Effector CD8-positive, alpha-beta T cell (primary cell): ENCODE measurements around the gene RAVER1.

Source experiments
- DNase-seq: peaks from one replicate; lab custom pipeline; 2025; lab: John Stamatoyannopoulos, UW

RAVER1 gene

GRCh38 chr19:10318807-10319682 lies 14.3 kb downstream of the RAVER1 start:
- DNase-seq = no peak

- DNase-seq = no peak
These were observed 15.4 kb downstream of the RAVER1 start for GRCh38 chr19:10317857-10318462.

GRCh38 chr19:10317045-10317856 lies 16.1 kb downstream of the RAVER1 start:
- DNase-seq = no peak

- DNase-seq = no peak
These were observed 16.9 kb downstream of the RAVER1 start for GRCh38 chr19:10316229-10317044.

GRCh38 chr19:10315335-10316214 lies 17.8 kb downstream of the RAVER1 start, which contains the start of gene FDX2:
TSS of gene FDX2 (minus strand) at chr19:10316015. CDS start at chr19:10315996, 19 bp downstream.
- peak; percentile 92 for DNase-seq

GRCh38 chr19:10309423-10309822 lies 23.9 kb downstream of the RAVER1 start, which contains the start of gene ZGLP1:
TSS of gene ZGLP1 (minus strand) at chr19:10309815.
- no peak for DNase-seq

- DNase-seq = no peak
These were observed 27.0 kb downstream of the RAVER1 start for GRCh38 chr19:10306327-10306726.

GRCh38 chr19:10305139-10305806 lies 28.1 kb downstream of the RAVER1 start:
- DNase-seq = no peak

GRCh38 chr19:10299545-10300458 lies 33.5 kb downstream of the RAVER1 start:
- DNase-seq = no peak

- no peak for DNase-seq
These were observed 37.3 kb downstream of the RAVER1 start for GRCh38 chr19:10295847-10296591.

- peak; percentile 41 for DNase-seq
These were observed 38.0 kb downstream of the RAVER1 start for GRCh38 chr19:10295305-10295846.

GRCh38 chr19:10294368-10294697 lies 39.0 kb downstream of the RAVER1 start:
- DNase-seq = no peak

GRCh38 chr19:10293637-10294367 lies 39.5 kb downstream of the RAVER1 start:
- no peak for DNase-seq

- no peak for DNase-seq
These were observed 40.3 kb downstream of the RAVER1 start for GRCh38 chr19:10292789-10293636.

GRCh38 chr19:10292206-10292788 lies 41.0 kb downstream of the RAVER1 start:
- DNase-seq = peak; percentile 57
